Renal cortical epithelial cell (primary cell): Measurements from ENCODE around the gene ZNF446. TPM values are rescaled to one million over a fixed set of nuclear protein-coding genes. Genes with fewer than 3 reads are reported as not detected.
"Not testable (repeated sequence)": the region's sequence is repeated elsewhere in the genome, so short reads cannot be mapped to it uniquely, and the experiment has no call there.

Experiments used
- DNase-seq: peaks from one replicate; pipeline ENCODE4 v3.0.0-alpha.2; 2011; ENCODE audit warnings: low read depth
- total RNA-seq: library from RNA; depleted of rRNA; stranded (reverse); fragments of >200 nt; gene quantifications from 2 replicates; pipeline ENCODE4 v1.2.3, GENCODE V29; 2014

ZNF446 gene
- total RNA-seq, 1 donor from 2014 or later, result 11.1 TPM

DNA sequence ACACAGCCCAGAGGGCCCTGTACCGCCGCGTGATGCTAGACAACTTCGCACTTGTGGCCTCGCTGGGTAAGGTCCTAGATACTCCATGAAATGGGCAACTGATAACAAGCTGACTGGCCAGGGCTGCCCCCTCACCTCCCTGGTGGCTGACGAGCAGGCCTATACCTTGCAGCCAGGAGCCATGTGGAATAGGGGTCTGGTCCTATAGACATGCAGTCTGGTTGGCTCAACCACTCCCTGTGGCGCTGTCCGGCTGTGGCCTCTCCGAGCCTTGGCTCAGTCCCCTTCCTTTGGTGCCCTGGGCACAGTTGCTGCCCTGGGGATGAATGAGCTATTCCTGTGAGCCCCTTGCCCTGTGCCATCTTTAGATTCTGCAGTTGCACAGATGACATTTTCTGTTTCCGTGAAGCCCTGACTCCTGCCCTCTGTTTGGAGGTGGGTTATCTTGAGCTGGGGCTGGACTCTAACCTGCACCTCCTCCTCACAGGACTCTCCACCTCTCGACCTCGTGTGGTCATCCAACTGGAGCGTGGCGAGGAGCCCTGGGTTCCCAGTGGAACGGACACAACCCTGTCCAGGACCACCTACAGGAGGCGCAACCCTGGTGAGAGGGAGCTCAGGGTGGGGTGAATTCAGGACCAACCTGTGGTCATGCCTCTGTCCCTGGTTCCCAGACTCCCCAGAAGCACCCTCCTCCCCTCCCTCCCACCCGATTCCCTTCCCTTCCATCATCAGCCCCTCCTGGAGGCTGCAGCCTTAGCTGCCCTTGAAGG is 6.7 kb upstream of the ZNF446 start:
- no peak for DNase-seq

- not testable (repeated sequence) for DNase-seq
Measured at GRCh38 chr19:58470837-58471543, 5.2 kb upstream of the ZNF446 start.

GRCh38 chr19:58471736-58472135 is 4.4 kb upstream of the ZNF446 start:
- DNase-seq, result no peak

DNA sequence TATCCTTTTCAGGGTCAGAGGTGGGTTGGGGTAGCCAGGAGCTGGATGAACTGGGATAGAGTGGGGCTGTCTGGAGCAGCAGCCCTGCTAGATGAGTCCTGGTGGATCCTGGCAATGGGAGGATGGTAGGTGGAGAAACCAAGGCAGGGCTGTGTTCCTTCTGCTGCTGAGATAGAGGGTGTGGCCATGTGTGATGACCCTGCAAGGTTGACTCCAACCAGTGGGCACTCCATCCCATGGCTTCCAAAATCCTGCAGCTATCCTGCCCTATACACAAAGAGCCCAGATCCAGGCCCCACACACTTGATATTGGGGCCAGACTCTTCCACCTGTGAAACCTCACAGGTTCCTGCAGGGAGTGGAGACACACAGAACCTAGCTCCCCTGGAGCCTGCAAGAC is 2.4 kb upstream of the ZNF446 start:
- no peak for DNase-seq

DNA sequence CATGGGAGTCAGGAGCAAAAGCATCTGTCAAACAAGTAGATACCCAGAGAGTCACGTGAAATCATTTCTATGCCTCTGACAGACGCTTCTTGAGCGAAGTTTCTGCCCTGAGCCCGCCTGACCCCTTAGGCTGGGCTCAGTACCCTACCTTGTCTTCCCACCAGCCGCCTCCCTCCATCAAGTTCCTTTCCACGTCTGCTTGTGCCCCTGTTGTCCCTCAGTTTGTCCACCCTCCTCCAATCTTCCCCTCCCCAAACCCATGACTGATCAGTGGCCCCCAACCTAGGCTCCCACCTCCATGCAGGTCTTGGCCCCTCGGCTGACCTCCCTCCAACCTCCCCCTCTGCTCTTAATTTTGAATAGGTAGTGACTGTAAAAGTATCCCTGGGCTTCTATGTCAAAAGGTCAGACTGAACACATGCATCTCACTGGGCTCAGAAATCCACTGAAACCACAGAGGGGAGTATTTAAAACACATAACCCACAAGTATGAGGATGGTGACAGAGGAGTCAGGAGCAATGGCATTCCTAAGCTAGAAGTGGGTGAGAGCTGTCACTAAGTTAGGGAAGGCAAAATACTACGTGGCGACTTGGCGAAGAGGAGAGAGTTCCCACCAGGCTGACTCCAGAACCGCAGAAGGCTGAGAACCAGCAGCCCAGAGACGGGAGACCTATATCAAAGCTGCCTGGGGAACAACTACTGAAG is 1.7 kb upstream of the ZNF446 start:
- peak; percentile 49 for DNase-seq

DNA sequence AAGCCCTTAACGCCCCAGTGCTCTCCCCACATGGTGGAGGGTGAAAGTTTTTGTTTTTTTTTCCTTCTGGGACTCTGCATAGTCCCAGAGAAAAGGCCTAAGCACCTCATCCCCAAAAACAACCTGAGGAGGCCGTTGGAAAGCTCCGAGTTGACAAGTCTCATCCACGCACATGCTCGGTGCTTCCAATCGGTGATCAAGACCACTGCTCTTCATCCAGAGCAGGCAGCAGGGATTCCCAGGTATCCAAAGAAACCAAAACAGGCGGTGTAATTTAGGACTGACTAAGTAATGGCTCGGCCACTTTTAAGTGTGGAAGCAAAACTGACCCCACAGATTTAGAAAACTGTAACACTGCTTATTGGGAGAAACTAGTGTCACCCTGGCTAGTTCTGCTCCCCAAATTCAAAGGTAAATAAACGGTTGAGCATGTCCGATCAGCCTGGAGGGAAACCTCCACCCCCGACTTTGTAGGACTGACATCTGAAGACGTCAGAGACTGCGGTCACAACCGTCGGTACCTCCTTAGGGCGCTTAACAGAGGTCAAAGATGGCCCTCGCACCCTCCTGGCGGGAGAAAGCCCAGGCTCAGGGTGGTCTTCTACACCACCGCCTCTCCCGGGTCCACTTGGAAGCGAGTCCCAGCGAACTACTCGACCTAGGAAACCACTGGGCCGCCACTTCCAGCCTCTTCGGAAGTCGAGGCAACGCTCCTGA is 997 bp upstream of the ZNF446 start:
- no peak for DNase-seq

DNA sequence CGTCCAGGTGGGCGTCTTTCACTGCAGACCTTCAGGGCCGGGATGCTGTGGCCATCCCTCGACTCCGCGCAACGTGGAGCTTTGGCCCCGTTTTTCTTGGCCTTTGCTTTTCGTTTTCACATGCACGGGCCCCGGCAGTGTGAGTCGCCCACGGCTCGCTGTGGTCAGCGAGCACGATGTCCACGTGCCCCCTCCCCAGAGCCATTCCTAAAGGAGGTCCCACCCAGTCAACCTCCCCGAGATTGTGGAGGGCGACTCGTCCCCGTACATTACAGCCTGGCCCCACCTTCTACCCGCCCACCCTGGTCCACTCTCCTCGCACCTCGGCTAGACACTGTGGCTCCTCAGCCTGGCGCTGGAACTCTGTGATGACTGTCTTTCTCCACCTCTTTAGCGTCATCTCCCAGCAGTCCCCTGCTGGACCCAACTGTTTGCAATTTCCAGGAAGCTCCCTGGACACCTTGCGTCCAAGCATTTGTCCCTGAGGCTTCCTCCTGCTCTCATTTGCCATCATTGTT is 405 bp downstream of the ZNF446 start:
- DNase-seq, result no peak

DNA sequence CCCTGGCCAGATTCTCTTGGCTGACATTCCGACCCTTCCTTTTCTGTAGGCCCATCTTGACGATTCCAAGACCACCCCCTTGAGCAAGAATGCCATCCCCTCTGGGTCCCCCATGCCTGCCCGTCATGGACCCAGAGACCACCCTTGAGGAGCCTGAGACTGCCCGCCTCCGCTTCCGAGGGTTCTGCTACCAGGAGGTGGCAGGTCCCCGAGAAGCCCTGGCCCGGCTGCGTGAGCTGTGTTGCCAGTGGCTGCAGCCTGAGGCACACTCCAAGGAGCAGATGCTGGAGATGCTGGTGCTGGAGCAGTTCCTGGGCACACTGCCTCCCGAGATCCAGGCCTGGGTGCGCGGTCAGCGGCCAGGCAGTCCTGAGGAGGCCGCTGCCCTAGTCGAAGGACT is 978 bp downstream of the ZNF446 start:
- no peak for DNase-seq

GRCh38 chr19:58477871-58478270 is 1.7 kb downstream of the ZNF446 start:
- DNase-seq, result no peak

GRCh38 chr19:58479303-58479702 is 3.2 kb downstream of the ZNF446 start:
- DNase-seq, result no peak

DNA sequence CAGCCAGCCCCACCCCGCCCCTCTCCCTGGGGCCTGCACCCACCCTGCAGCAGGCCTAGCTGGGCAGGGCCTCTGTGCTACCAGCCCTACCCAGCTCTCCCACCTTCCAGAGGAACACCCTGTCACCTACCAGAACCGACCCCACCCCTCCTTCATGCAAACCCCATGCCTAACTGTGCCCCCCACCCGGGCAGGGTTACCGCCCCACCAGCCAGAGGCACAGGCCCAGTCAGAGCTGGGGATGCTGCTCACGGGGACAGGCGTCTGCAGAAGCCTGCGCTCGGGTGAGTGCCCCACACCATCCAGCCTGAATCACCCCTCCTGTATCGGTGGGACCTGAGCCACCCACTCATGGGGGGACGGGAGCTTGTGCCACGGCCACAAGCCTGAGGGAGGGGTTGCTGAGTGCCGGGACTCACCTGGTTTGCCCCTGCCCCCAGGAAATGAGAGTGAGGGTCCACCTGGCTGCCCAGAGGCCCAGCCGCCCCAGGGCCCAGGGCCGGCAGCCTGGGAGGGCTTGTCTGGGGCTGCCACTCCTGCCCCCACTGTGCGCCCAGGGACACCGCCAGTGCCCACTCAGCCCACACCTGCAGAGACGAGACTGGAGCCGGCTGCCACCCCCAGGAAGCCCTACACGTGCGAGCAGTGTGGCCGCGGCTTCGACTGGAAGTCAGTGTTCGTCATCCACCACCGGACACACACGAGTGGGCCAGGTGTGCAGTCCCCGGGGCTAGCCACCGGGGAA is 3.8 kb downstream of the ZNF446 start:
- no peak for DNase-seq

DNA sequence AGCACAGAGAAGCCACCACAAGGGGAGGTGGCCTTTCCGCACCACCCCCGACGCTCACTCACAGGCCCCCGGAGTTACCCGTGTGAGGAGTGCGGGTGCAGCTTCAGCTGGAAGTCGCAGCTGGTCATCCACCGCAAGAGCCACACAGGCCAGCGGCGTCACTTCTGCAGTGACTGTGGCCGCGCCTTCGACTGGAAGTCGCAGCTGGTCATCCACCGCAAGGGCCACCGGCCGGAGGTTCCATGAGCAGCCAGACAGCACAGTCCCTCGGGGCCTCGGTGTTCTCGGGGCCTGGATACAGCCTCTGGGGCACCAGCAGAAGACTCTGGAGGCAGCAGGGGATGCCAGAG is 4.3 kb downstream of the ZNF446 start:
- DNase-seq, result no peak

- DNase-seq, result no peak
Measured at GRCh38 chr19:58480831-58481230, 4.7 kb downstream of the ZNF446 start.

GRCh38 chr19:58482372-58482771 is 6.2 kb downstream of the ZNF446 start:
- no peak for DNase-seq

GRCh38 chr19:58483776-58484175 is 7.6 kb downstream of the ZNF446 start:
- no peak for DNase-seq

DNA sequence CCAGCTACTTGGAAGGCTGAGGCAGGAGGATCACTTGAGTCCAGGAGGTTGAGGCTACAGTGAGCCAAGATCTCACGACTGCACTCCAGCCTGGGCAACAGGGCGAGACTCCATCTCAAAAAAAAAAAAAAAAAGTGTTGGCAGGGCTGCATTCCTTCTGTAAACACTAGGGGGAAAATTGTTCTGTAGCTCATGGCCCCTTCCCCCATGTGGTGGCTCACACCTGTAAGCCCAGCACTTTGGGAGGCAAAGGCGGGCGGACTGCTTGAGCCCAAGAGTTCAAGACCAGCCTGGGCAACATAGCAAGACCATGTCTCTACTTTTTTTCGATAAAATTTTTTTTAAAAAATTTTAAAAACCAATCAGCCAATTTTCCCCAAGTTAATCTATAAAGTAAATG is 8.2 kb downstream of the ZNF446 start:
- DNase-seq, result not testable (repeated sequence)

DNA sequence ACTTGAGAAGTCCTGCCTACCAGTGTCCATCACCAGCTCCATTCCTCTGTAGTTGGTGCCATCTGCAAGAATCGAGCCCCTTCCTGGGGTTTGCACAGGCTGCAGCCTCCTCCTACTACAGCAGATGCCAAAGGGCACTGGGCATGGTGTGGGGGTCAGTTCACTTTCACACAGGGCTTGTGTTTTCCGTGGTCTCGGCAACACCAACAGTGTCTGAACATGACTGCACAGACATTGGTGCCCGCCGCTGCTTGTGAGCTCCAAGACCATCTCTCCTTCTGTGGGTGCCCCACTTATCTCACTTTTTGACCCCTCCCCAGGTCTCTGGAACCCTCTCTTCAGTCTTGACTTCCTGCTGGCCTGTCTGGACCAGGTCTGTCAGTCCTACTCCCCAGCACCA is 15.2 kb downstream of the ZNF446 start:
- DNase-seq, result no peak

DNA sequence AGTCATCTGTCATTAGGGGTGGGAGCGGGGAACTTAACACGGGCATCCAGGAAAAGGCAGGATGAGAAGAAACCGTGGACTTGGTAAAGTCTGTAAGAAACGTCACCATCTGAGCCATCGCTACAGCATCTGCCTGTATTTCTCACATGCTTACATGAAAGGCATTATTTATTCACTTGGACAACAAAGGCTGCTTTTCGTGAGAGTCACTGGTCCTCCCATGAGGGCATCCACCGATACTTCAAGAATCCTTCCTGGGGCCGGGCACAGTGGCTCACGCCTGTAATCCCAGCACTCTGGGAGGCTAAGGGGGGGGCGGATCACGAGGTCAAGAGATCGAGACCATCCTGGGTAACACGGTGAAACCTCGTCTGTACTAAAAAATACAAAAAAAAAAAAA is 16.1 kb downstream of the ZNF446 start:
- DNase-seq, result no peak

DNA sequence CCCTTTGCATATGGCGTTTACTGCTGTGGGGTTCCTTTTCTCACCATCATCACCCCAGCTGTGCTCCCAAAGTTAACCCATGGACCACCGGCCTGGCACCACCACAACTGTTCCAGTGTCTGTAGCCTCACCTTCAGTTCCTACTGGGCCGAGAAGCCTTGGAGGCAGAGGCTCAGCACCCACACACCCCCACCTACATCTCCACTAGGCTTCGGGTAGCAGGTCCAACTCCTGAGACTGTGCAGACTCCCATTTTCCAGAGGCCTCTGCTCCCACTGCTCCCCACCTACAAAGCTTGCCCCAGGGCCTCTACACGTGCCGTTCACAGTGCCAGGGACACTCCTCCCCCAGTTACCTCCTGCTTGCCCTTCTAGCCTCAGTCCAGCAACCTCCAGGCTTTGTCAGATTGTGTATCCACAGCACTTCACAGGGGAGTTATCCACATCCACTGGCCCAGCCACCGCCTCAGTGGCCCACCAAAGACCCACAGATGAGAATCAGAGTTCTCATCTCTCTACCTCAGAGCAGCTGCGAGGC is 21.6 kb downstream of the ZNF446 start:
- no peak for DNase-seq

- no peak for DNase-seq
Measured at GRCh38 chr19:58498316-58499020, 22.3 kb downstream of the ZNF446 start.
